MM.1S (cell line): ENCODE data around the gene AHRR.
A peak's percentile ranks its signal among the peaks of the same experiment; 100 is the strongest.

ENCODE experiments used
- DNase-seq: peaks from one replicate; pipeline ENCODE4 v3.0.0-alpha.2; 2015
- H2AFZ ChIP-seq: fragments of 300-600 bp; sonication (generic); 2 replicates; pipeline ENCODE4 v1.6.0; 2016; ENCODE audit warnings: antibody characterized with exemption, low read length
- H3F3A ChIP-seq: fragments of 300-600 bp; sonication (generic); 2 replicates; pipeline ENCODE4 v1.6.1; 2016; ENCODE audit warnings: mild to moderate bottlenecking, antibody characterized with exemption, low read length, moderate library complexity, mixed read lengths; ENCODE audit not compliant: insufficient read depth
- H3K27ac ChIP-seq: fragments of 300-600 bp; sonication (generic); 2 replicates; pipeline ENCODE4 v1.5.1; 2016; ENCODE audit warnings: mild to moderate bottlenecking, low read length
- H3K27me3 ChIP-seq: fragments of 300-600 bp; sonication (generic); replicated peaks from 2 replicates; pipeline ENCODE4 v1.6.0; 2016; ENCODE audit warnings: low read length; ENCODE audit not compliant: insufficient read depth
- H3K36me3 ChIP-seq: fragments of 300-600 bp; sonication (generic); replicated peaks from 2 replicates; pipeline ENCODE4 v1.6.1; 2016; ENCODE audit warnings: mild to moderate bottlenecking, low read length, mixed read lengths; ENCODE audit not compliant: insufficient read depth
- H3K4me1 ChIP-seq: fragments of 300-600 bp; sonication (generic); 2 replicates; pipeline ENCODE4 v1.6.1; 2016; ENCODE audit warnings: low read length, mixed read lengths
- H3K4me2 ChIP-seq: fragments of 300-600 bp; sonication (generic); 2 replicates; pipeline ENCODE4 v1.6.0; 2016; ENCODE audit warnings: low read depth, low read length
- H3K4me3 ChIP-seq: fragments of 300-600 bp; sonication (generic); 2 replicates; pipeline ENCODE4 v1.5.1; 2016; ENCODE audit warnings: low read length, mixed read lengths
- H3K79me2 ChIP-seq: fragments of 300-600 bp; sonication (generic); 2 replicates; pipeline ENCODE4 v1.6.1; 2016; ENCODE audit warnings: mixed run types, low read length, mixed read lengths
- H3K9ac ChIP-seq: fragments of 300-600 bp; sonication (generic); 2 replicates; pipeline ENCODE4 v1.6.1; 2016; ENCODE audit warnings: low read length, mixed read lengths
- H3K9me2 ChIP-seq: fragments of 300-600 bp; sonication (generic); replicated peaks from 2 replicates; pipeline ENCODE4 v1.6.1; 2016; ENCODE audit warnings: mild to moderate bottlenecking, low read length, mixed read lengths; ENCODE audit not compliant: insufficient read depth
- H3K9me3 ChIP-seq: fragments of 300-600 bp; sonication (generic); replicated peaks from 2 replicates; pipeline ENCODE4 v1.6.1; 2016; ENCODE audit warnings: mild to moderate bottlenecking, low read length, mixed read lengths; ENCODE audit not compliant: insufficient read depth
- H4K20me1 ChIP-seq: fragments of 300-600 bp; sonication (generic); 2 replicates; pipeline ENCODE4 v1.6.1; 2016; ENCODE audit warnings: mild to moderate bottlenecking, low read length, moderate library complexity, mixed read lengths; ENCODE audit not compliant: insufficient read depth
- CTCF ChIP-seq: fragments of 300-600 bp; sonication (generic); IDR thresholded peaks from 2 replicates; pipeline ENCODE4 v1.5.1; 2016; ENCODE audit warnings: antibody characterized with exemption, low read length, mixed read lengths
- EZH2 ChIP-seq: fragments of 300-600 bp; sonication (generic); optimal IDR thresholded peaks from 2 replicates; pipeline ENCODE3; 2017; ENCODE audit warnings: low read depth, mild to moderate bottlenecking, antibody characterized with exemption, low read length, mixed read lengths
- EZH2phosphoT487 ChIP-seq: fragments of 300-600 bp; sonication (generic); IDR thresholded peaks from 2 replicates; pipeline ENCODE4 v1.6.1; 2018; ENCODE audit warnings: antibody characterized with exemption, low read length

AHRR gene

GRCh38 chr5:434443-435146 is 113.1 kb downstream of the AHRR start:
- Histone ChIP-seq H2AFZ (no peak overlapping the region), H3K9me2 (no peaks in the 10 kb centered on the region), H3K9me3 (no peaks in the 10 kb centered on the region), H3K36me3 (no peaks in the 10 kb centered on the region), H3K4me2 (no peak overlapping the region), H4K20me1 (no peaks in the 10 kb centered on the region), H3K4me1 (no peaks in the 10 kb centered on the region), H3F3A (no peaks in the 10 kb centered on the region), H3K9ac (no peak overlapping the region), H3K4me3 (no peak overlapping the region), H3K27me3 (peaks cover 23% of the 10 kb centered on the region), H3K27ac (no peak overlapping the region), H3K79me2 (no peaks in the 10 kb centered on the region)
- TF ChIP-seq CTCF: no peak
- TF ChIP-seq EZH2: no peak
- TF ChIP-seq EZH2phosphoT487: no peak
- DNase-seq: no peak

- Histone ChIP-seq H3K36me3 (no peaks in the 10 kb centered on the region), H3K4me1 (peaks cover 2% of the 10 kb centered on the region; the same call in 1 of the 2 replicates), H3K27me3 (peaks cover 23% of the 10 kb centered on the region), H3K4me2 (no peak overlapping the region), H4K20me1 (no peaks in the 10 kb centered on the region), H3K9ac (no peak overlapping the region), H3K9me2 (no peaks in the 10 kb centered on the region), H3K79me2 (no peaks in the 10 kb centered on the region), H3K4me3 (no peak overlapping the region), H3F3A (no peaks in the 10 kb centered on the region), H2AFZ (no peak overlapping the region), H3K27ac (no peak overlapping the region), H3K9me3 (no peaks in the 10 kb centered on the region)
- DNase-seq: no peak
- TF ChIP-seq EZH2phosphoT487 (no peak), EZH2 (no peak), CTCF (no peak)
These were observed 113.8 kb downstream of the AHRR start for GRCh38 chr5:435156-435790.

- peaks cover 10% of the 10 kb centered on the region for H3K4me1 ChIP-seq
- H3K9me2 ChIP-seq: no peaks in the 10 kb centered on the region
- H3K9ac ChIP-seq: no peak overlapping the region
- H3K4me2 ChIP-seq: no peak overlapping the region
- H3K36me3 ChIP-seq: no peaks in the 10 kb centered on the region
- no peaks in the 10 kb centered on the region for H3K9me3 ChIP-seq
- H2AFZ ChIP-seq: no peak overlapping the region
- H3K79me2 ChIP-seq: no peaks in the 10 kb centered on the region
- H3K4me3 ChIP-seq: no peak overlapping the region
- DNase-seq: no peak
- H3K27me3 ChIP-seq: peaks cover 23% of the 10 kb centered on the region
- no peak for TF ChIP-seq EZH2
- TF ChIP-seq CTCF: peak; percentile 33
- no peak for TF ChIP-seq EZH2phosphoT487
- H3F3A ChIP-seq: no peaks in the 10 kb centered on the region
- no peaks in the 10 kb centered on the region for H4K20me1 ChIP-seq
- no peak overlapping the region for H3K27ac ChIP-seq
These were observed 114.6 kb downstream of the AHRR start for GRCh38 chr5:435961-436640.
